NCI-H2029 treated with DMSO at 0.1 percent for 48 hours (cell line): Measurements from ENCODE around the gene NALCN.
"Not testable (repeated sequence)": the region's sequence is repeated elsewhere in the genome, so short reads cannot be mapped to it uniquely, and the experiment has no call there.

Source experiments
- DNase-seq: peaks from one replicate; lab custom pipeline; 2025; lab: John Stamatoyannopoulos, UW

The NALCN gene

DNA sequence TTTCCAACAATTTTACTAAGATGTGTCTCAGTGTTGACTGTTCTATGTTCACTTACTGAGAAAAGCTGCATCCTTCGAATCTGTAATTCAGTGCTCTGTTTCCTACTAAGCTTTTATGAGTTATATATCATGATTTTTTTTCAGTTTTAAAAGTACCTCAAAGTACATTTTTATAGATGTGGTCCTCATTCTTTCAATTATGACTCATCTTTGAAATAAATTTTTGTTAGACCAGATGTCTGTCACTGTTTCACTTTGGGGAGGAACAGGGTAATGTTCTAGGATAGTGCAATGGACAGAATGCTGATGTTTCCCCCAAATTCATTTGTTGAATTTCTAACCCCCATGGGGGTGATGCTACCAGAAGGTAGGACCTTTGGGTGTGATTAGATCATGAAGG, 74.8 kb downstream of the NALCN start:
- no peak for DNase-seq

DNA sequence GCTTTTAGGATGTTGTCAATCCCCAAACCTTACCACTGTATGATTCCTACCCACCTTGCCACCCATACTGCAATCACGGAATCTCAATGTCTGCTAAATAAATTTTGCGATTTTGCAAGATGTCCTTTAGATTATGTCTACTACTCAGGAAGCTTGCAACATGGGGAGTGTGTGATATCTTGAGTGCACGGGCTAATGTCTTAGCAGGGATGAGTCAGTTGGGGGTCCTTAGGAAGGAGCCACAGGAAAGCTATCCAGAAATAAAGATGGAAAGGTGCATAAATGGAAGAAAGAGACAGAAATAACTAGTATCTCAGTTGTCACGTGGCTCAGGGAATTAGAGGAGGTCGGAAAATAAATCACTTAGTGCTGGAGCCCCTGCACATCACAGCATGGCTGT, 77.1 kb downstream of the NALCN start:
- DNase-seq: no peak

DNA sequence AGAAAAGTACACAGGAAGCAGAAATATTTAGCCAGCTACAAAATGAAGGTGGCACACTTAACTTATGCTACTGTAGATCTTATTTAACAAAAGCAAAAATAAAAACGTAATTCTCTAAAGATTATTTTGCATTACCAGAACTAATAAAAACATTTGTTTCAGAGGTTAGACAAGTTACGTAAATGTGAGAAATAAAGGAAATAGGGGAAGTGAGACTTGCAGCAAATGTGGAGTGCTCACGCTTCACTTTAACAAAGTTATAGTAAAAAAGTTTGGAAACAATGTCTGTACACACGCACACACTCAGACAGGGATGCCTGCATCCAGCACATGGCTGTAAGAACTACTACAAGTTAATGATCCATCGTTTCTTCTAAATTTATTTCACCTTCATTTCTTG, 83.7 kb downstream of the NALCN start:
- DNase-seq: no peak

DNA sequence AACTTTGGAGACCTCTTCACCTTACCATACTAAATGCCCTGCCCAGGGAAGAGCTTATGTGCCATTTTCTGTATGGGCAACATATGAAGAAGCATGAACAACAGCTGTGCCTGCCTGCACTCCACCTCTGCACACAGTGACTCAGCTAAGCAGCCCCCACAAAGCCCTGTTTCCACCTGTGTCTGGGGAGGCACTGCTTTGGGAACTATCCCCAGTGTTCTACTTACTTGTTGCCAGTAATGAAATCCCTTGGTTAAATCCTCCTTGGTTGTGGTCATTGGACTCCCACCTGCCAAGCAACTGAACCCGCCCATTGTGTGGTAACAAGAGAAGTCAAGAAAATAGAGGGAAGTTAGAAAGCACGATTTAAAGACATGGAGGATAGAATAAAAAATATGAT, 84.6 kb downstream of the NALCN start:
- no peak for DNase-seq

DNA sequence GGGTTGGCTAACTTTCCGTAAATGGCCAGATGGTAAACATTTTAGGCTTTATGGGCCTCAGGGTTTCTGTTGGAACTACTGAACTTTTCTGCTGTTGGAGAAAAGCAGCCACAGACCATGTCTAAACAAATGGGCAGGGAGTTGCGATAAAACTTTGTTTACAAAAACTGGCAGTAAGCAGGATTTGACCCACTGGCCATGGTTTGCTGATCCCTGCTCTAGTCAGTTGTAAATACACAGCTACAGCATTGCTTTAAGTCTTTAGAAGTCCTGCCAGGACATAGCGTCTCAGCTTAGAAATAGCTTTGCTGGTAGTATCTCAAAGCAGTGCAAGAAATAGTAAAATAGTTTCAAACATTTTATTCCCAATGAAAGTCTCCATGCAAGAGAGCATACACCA, 88.4 kb downstream of the NALCN start:
- DNase-seq: no peak

DNA sequence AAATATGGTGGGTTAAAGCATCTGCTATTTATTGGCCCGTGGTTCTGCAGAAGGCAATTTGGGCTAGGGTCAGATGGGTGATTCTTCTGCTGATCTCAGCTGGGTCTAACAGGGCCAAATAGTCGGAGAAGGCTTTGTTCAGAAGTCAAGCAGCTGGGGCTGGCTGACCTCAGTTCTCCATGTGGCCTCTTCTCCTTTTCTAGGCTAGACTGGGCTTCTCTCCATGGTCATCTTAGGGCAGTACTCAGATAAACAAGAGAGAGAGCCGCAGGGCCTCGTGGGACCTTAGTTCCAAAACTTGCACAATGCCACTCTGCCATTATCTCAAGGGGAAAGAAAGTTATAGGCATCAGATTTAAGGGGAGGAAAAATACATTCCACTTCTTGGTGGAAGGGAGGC, 89.6 kb downstream of the NALCN start:
- DNase-seq: no peak

DNA sequence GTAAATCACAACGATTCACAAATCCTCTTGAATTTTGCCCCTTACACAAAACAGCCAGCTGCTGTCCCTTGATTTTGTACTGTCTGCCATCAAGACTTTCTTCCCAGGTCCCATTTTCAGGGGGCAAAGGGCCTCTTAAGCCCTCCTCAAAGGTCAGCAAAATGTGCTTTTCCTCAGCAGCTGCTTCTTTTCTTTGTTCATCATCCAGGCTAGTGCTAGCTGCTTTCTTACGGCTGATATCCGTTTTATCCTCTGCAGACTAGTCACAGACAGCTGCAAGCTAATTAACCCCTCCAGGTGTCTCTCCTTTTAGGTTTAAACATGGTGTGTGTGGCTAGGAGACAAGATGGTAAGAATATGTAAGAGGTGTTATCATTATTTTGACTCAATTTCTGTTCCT, 90.9 kb downstream of the NALCN start:
- no peak for DNase-seq

DNA sequence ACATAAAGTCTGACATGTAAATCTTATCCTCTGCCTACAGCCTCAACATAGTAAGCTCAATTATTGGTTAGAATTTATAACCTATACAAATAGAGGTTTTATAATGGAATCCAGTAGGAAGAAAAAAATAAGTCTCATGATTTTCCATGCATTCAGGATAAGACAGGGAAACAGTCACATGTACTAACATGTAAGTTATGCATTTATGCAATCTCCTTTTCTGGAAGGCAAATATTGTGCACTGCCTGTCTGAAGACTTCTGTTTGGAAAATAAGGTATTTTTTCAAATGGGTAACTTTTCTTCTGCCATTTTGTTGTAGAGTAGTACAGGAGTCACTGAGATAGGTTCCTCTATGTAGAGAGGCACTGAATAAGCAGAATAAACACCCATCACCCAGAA, 92.7 kb downstream of the NALCN start:
- DNase-seq: no peak

DNA sequence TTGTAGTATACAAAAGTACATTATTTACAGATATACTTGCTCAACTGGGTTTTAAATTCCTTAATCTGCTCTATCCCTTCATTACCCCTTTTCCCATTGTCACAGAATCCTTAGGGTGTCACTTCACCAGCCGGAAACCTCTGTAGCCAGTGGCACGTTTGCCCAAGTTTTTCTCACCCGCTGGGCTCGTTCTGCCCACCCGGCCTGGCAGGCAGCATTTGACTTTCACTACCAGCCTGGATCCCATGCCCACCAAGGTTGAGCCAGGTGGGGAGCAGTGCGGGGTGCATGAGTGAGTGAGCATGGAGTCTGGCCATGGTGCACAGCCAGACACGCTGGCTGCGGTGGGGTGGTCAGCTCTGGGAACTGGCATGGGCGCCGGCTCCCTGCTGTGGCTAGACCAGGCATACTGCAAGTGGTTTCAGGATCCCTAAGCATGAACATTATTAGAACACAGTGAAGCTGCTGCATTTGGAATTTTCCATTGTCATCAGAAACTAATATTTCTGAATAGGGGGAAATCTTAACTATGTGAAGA, 98.3 kb downstream of the NALCN start:
- DNase-seq: no peak

DNA sequence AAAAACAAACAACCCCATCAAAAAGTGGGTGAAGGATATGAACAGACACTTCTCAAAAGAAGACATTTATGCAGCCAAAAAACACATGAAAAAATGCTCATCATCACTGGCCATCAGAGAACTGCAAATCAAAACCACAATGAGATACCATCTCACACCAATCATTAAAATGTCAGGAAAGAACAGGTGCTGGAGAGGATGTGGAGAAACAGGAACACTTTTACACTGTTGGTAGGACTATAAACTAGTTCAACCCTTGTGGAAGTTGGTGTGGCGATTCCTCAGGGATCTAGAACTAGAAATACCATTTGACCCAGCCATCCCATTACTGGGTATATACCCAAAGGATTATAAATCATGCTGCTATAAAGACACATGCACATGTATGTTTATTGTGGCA, 102.8 kb downstream of the NALCN start:
- DNase-seq: not testable (repeated sequence)

DNA sequence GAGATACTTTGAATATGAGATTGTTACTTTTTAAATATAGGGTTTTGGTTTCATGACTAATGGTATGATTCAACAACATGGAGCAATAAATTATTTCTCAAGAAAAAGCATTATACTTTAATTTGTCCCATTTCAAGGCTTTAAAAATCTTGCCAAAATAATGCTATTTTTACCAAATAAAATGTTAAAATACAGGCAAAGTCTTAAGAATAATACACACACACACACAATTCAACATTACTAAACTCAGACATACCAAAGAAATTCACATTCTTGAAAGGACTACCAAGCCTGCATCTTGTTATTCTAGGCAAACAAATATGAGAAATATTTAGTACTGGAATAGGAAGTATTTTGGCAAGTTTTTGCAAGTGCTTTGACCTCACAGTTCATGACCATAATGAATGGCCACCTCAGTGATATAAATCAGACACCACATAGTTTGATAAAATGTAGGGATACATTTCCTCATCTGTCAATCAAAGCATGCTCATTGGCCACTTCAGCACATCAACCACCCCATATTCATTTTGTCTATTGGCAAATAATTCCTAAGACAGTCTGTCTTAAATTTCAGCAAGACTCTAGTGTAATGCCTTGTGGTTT, 107.2 kb downstream of the NALCN start:
- DNase-seq: no peak

DNA sequence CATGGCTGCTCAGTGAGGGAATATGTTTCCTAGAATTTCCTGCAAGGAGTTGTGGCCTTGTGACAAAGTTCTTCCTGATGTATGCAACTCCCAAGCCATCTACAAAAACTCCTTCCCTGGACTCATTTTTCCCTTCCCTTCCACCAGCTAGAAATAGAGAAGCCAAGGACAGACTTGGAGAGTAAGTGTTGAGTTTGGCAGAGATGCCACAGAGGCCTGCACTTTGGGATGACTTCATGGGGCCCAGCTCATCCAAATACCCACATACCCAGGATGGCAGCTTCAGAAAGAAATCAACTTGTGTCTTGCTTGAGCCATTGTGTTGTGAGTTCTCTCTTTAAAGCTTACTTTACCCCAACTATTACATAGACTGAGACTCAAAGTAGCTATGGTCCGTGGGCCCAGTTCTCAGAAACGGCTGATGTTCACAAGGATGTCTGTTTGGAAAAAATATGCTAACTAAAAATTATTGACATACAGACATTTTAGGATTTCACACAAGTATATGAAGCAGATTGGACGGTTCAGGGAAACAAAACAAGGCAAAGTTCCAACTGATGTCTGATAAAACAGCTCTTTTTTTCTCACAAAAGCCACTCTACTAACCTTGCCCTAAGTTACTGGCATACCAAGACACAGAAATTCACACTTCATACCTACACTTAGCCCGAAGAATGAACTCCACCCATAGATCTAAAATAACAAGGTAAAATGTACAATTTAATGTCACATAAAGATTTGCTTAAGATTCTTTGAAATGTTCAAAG, 107.9 kb downstream of the NALCN start:
- no peak for DNase-seq

DNA sequence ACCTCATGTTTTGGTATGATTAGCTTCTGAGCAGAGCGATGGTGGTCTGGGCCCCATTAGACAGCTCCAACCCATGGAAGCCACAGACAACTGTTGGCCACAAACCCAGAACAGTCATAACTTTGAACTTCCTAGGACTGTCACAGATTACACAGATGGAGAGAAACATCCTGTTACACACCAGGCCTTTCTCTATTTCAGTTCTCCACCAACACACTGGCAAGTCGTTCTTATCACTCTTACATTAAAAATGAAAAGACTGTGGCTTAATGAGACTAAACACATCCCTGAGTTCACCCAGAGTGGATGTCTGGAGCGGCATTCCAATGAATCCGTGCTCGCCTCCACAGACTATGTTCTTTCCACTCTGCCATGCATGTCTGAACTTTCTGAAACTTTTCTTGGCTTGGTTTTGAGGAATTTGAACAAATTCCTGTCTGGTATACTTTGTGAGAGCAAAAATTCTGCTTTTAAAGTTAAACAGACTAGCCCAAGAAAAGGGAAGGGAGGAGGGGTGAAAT, 109.1 kb downstream of the NALCN start:
- DNase-seq: no peak

DNA sequence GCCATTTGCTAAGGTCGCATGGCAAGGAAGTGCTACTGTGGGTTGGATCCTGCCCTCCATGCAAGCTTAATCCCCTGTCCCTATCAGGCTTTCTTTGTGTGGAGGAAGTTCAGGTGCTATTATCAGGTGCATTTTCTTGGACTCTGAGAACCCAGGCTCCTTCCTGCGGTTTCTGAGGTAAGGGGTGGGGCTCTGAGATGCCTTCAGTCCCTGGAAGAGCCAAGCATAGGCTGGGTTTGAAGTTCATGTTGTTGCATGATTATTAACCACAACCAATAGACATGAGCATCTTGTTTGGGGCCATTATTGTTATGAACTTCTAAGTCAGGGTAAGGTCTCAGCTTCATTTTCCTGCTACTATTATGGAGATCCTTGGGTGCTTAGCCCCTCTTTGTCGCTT, 109.5 kb downstream of the NALCN start:
- DNase-seq: no peak

DNA sequence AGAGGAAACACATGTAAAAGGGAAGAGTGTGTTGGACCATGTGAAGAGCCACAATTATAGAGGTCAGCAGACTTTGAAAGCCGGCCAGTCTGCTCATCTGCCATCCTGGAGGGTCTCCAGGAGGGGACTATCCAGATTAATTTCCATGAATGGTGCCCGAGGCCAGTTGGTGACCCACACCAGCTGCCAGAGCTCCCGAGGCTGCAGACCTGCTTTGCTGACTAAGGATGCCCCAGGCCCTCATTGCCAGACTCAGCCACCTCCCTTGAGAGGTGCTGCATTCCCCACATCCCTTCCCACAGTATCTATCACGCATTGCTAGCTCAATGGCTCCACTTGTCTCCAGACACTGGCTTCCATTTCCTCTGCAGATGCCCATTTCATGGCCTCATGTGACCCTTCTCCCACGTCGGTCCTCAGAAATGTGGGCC, 110.3 kb downstream of the NALCN start:
- DNase-seq: no peak

DNA sequence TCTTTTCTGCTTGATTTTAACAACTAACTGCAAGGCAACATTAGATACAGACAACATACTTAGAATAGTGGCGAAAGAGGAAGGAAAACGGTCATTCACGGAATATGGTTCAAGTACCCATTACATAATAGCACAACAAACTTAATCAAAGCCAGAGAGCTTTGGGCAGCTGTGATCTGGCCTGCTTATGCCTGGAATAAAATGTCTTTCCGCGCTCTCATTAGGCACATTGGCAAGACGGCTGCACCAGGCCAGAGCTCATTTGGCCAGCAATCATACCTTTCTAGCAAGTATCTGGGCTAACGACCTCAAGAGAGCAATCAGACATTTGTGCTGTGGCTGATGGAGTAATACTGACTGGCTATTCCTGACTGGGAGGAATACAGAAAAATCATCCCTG, 112.8 kb downstream of the NALCN start:
- no peak for DNase-seq

DNA sequence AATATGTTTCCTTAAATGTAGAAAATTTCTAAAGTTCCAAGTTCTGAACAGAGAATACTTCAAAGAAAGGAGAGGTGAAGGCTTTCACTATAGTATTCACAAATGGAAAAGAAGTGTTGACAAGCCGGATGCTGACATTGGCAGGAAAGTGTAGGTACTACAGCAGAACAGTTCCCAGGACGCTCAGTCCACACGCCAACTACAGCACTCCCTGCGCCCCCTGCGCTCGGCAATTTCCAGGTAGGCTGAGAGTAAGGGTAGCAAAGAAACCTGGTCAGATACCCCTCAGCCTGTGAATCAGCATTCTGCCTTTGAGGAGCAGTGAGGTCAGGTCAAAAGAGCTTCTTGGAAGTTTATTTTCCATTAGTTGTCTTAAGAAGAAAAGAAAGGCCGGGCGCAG, 115.3 kb downstream of the NALCN start:
- no peak for DNase-seq

DNA sequence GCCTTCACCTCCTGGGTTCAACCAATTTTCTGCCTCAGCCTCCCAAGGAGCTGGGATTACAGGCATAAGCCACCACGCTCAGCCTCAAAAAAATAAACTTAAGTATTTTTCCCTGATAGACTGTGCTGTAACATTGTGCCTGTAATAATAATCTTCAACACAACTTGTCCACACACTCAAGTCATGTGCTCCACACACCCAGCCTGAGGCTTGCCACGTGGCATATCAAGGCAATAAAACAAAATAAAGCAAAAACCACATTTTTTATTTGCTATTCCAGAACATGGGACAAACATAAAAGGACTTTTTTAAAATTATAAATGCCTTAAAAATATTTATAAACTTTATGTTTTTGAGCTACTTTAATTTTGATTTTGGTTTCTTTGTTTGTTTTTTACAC, 115.8 kb downstream of the NALCN start:
- no peak for DNase-seq

DNA sequence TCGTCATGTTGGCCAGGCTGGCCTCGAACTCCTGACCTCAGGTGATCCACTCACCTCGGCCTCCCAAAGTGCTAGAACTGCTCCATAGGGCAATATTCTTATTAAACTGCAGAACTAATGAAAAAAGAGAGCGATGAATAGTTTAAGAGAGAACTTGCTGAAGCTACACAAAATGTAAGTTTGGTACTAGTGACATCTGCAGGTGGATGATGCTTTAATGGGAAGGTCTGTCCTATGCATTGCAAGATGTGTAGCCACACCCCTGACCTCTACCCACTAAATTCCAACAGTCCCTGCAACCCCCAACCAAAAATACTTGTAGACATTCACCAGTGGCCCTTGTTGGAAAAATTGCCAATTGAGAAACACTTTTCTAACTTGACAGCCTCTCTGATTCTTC, 117.8 kb downstream of the NALCN start:
- no peak for DNase-seq

DNA sequence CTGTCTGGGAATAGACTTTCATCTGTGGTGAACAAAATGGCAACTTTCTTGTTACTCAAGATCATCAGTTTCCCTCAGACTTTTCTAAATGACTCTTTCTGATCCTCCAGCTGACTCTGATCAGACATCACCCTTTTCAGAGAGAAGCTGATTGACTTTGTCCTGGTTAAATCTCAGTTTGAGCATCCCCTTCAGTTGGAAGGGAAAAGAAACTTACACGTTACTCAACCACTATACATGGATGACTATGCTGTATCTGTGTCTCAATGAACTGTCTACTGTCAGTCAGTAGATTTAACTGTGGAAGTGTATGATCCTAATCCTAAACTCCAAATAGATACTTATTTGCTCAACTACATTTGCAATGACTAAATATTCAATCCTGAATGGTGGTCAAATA, 118.5 kb downstream of the NALCN start:
- DNase-seq: no peak

DNA sequence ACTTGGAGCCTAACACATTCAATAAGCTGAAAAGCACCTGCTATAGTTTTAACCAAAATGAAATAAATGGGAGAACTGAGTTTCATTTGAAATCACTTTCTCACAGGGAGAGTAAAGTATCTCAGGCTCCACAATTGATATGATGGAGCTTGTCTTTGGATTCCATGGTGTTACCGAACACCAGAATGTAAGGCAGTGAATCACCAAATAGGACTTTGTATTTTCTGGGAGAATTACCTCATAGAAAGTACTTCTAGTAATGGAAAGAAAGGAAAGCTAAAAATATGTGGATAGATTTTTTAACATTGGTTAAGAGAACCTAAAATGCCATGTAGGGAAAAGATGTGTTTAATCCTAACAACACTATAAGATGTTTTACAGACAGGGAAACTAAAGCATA, 123.6 kb downstream of the NALCN start:
- DNase-seq: no peak

DNA sequence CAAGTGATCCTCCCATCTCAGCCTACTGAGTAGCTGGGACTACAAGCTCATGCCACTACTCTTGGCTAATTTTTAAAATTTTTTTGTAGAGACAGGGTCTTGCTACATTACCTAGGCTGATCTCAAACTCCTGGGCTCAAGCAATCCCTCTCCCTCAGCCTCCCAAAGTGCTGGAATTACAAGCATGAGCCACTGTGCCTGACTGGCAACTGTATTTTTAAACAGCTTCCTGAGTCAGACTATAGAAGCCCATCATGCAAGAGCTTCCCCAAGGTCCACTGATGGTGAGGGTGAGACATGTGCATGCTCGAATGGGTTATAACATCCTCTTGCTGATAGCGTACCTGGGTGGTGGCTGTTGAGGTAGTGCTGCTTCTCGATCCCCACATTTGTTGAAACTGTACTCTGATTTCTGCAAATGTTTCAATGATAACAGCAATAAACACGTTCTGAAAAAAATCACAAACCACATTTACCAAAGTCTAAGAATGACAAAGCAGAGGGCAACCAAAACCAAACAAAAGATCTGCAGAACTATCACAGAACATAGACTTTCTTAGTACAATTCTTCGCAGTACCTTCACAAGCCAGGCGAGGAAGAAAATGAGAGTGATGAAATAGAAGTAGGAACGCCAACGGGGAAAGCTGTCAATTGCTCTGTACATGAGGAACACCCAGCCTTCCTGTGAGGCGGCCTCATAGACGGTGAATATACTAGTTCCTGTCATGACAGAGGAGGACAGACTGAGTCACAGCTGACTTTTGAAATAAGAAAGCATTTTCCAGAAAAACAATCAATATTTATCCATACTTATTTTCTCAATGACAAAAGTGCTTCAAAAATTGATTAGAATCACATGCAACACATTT, 124.4 kb downstream of the NALCN start:
- DNase-seq: no peak

DNA sequence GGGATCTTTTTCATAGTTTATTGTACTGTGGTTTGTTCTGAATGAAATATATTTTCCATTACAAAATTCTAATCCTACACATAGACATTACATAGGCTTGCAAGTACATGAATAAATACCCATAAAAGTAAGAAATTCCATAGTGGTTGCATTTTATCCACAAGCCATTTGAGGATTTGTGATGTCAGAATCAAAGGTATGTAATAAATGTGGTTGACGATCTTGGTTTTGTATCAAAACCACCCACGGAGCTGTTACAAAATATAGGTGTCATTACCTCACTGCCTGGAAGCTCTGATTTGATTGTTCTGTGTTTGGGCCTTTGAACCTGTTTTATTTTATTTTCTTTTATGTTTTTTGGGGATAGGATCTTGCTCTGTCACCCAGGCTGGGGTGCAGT, 125.1 kb downstream of the NALCN start:
- DNase-seq: no peak
